SU-DHL-6 (cell line): ENCODE data around the gene HIVEP3.

Experiments used
- H2AFZ ChIP-seq: fragments of 200-600 bp; sonication (generic); 2 replicates; pipeline ENCODE4 v1.6.1; 2014; ENCODE audit warnings: low read depth, mild to moderate bottlenecking, moderate library complexity, mixed read lengths, antibody characterized with exemption, low read length; ENCODE audit not compliant: severe bottlenecking
- H3F3A ChIP-seq: fragments of 200-600 bp; shearing (Covaris generic); 2 replicates; pipeline ENCODE4 v1.6.0; 2016; ENCODE audit warnings: antibody characterized with exemption, mild to moderate bottlenecking; ENCODE audit not compliant: insufficient read depth
- H3K27ac ChIP-seq: fragments of 200-600 bp; sonication (generic); 2 replicates; pipeline ENCODE4 v1.5.1; 2016; ENCODE audit warnings: low read depth, mild to moderate bottlenecking, low read length, moderate library complexity, mixed read lengths
- H3K27me3 ChIP-seq: fragments of 200-600 bp; sonication (generic), shearing (Covaris generic); 2 replicates; pipeline ENCODE4 v1.6.0; 2014; ENCODE audit warnings: mild to moderate bottlenecking, low read length
- H3K36me3 ChIP-seq: fragments of 200-600 bp; sonication (generic); 2 replicates; pipeline ENCODE4 v1.6.1; 2014; ENCODE audit warnings: mild to moderate bottlenecking, low read length, mixed read lengths
- H3K4me2 ChIP-seq: fragments of 300-600, 200-600 bp; shearing (Covaris generic), sonication (generic); 2 replicates; pipeline ENCODE4 v1.6.0; 2014; ENCODE audit warnings: low read length, low read depth, mild to moderate bottlenecking; ENCODE audit not compliant: poor library complexity, severe bottlenecking
- H3K4me3 ChIP-seq: fragments of 200-600 bp; sonication (generic); 2 replicates; pipeline ENCODE4 v1.5.1; 2014; ENCODE audit warnings: antibody characterized with exemption, low read length, mild to moderate bottlenecking, mixed read lengths; ENCODE audit not compliant: insufficient read depth, poor library complexity, severe bottlenecking
- H3K79me2 ChIP-seq: fragments of 200-600 bp; sonication (generic); 2 replicates; pipeline ENCODE4 v1.6.1; 2014; ENCODE audit warnings: mild to moderate bottlenecking, low read length, moderate library complexity; ENCODE audit not compliant: insufficient read depth
- H3K9ac ChIP-seq: fragments of 200-600 bp; sonication (generic); 2 replicates; pipeline ENCODE4 v1.7.0; 2014; ENCODE audit warnings: mild to moderate bottlenecking, low read length
- H3K9me2 ChIP-seq: fragments of 200-600 bp; sonication (generic); replicated peaks from 2 replicates; pipeline ENCODE4 v1.6.1; 2014; ENCODE audit warnings: low read length; ENCODE audit not compliant: insufficient read depth
- H3K9me3 ChIP-seq: fragments of 200-600 bp; sonication (generic); 2 replicates; pipeline ENCODE4 v1.6.1; 2014; ENCODE audit warnings: low read length, mixed read lengths; ENCODE audit not compliant: insufficient read depth
- H4K20me1 ChIP-seq: fragments of 200-600 bp; sonication (generic); 2 replicates; pipeline ENCODE4 v1.6.1; 2014; ENCODE audit warnings: low read depth, mild to moderate bottlenecking, antibody characterized with exemption, low read length, moderate library complexity, mixed read lengths
- EZH2phosphoT487 ChIP-seq: fragments of 200-600 bp; sonication (generic), shearing (Covaris generic); conservative IDR thresholded peaks from 2 replicates; pipeline ENCODE4 v1.6.1; 2018; ENCODE audit warnings: mild to moderate bottlenecking, antibody characterized with exemption, low read length, moderate library complexity, mixed read lengths
- TF ChIP-seq, protein P1 (sequence below): fragments of 200-600 bp; sonication (generic); IDR thresholded peaks from one replicate; pipeline ENCODE4 v1.5.1; 2017; ENCODE audit warnings: antibody characterized with exemption, mild to moderate bottlenecking, low read length, moderate library complexity; ENCODE audit not compliant: insufficient read depth, poor library complexity, severe bottlenecking

HIVEP3 gene

DNA sequence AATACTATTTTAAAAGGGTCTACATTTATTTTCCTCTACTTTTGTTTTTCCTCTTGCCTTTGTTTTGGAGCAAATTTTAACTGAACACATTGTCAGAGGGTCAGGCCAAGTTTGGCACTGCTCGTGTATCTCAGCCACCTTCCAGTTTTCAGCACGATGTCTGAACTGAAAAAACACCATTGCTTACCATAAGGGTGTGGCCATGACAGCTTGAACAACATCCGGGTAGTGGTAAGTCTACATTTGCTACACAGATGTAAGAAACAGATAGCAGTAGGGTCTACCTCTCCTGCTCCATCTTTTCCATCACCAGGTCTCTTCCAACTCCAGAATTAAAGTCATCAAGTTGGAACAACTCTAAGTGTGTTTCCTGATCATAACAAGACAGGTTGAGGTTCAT lies 4.2 kb downstream of the HIVEP3 start:
- TF ChIP-seq, protein P1, sequence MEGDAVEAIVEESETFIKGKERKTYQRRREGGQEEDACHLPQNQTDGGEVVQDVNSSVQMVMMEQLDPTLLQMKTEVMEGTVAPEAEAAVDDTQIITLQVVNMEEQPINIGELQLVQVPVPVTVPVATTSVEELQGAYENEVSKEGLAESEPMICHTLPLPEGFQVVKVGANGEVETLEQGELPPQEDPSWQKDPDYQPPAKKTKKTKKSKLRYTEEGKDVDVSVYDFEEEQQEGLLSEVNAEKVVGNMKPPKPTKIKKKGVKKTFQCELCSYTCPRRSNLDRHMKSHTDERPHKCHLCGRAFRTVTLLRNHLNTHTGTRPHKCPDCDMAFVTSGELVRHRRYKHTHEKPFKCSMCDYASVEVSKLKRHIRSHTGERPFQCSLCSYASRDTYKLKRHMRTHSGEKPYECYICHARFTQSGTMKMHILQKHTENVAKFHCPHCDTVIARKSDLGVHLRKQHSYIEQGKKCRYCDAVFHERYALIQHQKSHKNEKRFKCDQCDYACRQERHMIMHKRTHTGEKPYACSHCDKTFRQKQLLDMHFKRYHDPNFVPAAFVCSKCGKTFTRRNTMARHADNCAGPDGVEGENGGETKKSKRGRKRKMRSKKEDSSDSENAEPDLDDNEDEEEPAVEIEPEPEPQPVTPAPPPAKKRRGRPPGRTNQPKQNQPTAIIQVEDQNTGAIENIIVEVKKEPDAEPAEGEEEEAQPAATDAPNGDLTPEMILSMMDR, result no peak
- TF ChIP-seq EZH2phosphoT487, result no peak
- H3K9me3 ChIP-seq, result no peaks in the 10 kb centered on the region
- H4K20me1 ChIP-seq, result no peaks in the 10 kb centered on the region
- H3K36me3 ChIP-seq, result 0 out of 2 replicates have a peak, but pooled peaks cover 3% of the 10 kb centered on the region
- H3K9ac ChIP-seq, result no peak overlapping the region
- no peak overlapping the region for H2AFZ ChIP-seq
- no peaks in the 10 kb centered on the region; the same call in 1 of the 2 replicates for H3K27me3 ChIP-seq
- no peaks in the 10 kb centered on the region for H3K9me2 ChIP-seq
- no peaks in the 10 kb centered on the region for H3K79me2 ChIP-seq
- no peaks in the 10 kb centered on the region for H3F3A ChIP-seq
- no peak overlapping the region for H3K27ac ChIP-seq
- H3K4me2 ChIP-seq, result no peak overlapping the region
- no peak overlapping the region for H3K4me3 ChIP-seq

DNA sequence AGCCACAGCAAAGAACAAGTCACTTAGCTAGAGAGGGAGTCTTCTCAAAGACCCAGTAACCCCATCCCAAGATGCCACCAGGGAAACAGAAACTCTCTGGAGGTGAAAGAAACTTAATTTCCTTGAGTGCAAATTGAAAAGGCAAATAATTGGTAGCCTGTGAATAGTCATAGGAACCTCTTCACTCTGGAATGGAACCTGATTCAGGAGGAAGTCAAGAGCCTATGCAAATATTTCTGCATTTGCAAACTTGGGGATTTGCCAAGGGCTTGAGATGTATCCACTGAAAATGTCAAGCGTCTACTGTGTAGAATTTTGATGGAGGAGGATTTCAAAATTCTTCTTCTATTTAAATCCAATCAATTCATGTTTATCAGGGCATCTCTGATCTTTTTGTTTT lies 5.7 kb downstream of the HIVEP3 start:
- no peak overlapping the region for H2AFZ ChIP-seq
- H3K27ac ChIP-seq, result no peak overlapping the region
- no peaks in the 10 kb centered on the region for H3K79me2 ChIP-seq

DNA sequence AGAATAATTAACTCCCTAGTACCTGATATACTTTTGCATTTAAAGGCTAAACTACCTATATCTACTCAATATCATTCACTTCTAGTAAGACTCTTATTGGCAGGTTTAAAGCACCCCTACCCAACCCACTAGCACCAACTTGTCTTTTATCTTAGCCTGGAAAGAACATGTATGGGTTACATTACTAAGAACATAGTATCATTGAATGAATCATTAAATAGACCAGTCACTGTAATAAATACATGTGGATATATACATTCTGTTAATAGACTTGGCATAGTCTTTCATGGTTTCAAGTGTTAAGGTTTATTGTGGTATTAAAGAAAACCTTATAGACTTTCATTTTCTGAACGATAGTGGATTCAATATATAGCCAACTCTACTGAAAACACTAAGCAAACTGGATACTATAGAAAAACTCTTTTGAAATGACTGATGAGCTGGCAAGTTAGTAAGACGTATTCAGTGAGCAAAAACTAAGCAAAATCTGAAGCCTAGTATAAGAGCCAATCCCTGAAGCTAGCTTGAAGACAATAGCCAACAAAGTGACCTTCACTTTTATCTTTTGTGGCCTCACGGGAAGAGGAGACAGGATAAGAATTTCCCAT lies 10.3 kb downstream of the HIVEP3 start:
- H2AFZ ChIP-seq, result no peak overlapping the region
- no peaks in the 10 kb centered on the region; the same call in 1 of the 2 replicates for H3K27me3 ChIP-seq
- H3K79me2 ChIP-seq, result no peaks in the 10 kb centered on the region
- no peaks in the 10 kb centered on the region for H3K9me3 ChIP-seq
- no peak overlapping the region for H3K4me2 ChIP-seq
- no peaks in the 10 kb centered on the region for H4K20me1 ChIP-seq
- 0 out of 2 replicates have a peak, but pooled peaks cover 3% of the 10 kb centered on the region for H3K36me3 ChIP-seq
- H3K4me3 ChIP-seq, result no peak overlapping the region
- no peak overlapping the region for H3K27ac ChIP-seq
- H3K9ac ChIP-seq, result no peak overlapping the region
- no peak for TF ChIP-seq EZH2phosphoT487
- TF ChIP-seq, protein P1, result no peak
- no peaks in the 10 kb centered on the region for H3F3A ChIP-seq
- no peaks in the 10 kb centered on the region for H3K9me2 ChIP-seq

More for the DNA sequence above, 5.7 kb downstream of the HIVEP3 start:
- H3K36me3 ChIP-seq, result 0 out of 2 replicates have a peak, but pooled peaks cover 3% of the 10 kb centered on the region
- H3K9me2 ChIP-seq, result no peaks in the 10 kb centered on the region
- no peak overlapping the region for H3K4me3 ChIP-seq
- H3K27me3 ChIP-seq, result no peaks in the 10 kb centered on the region; the same call in 1 of the 2 replicates
- no peaks in the 10 kb centered on the region for H3F3A ChIP-seq
- H3K4me2 ChIP-seq, result no peak overlapping the region
- H3K9ac ChIP-seq, result no peak overlapping the region
- H3K9me3 ChIP-seq, result no peaks in the 10 kb centered on the region
- H4K20me1 ChIP-seq, result no peaks in the 10 kb centered on the region
- TF ChIP-seq, protein P1, result no peak
- TF ChIP-seq EZH2phosphoT487, result no peak
